GM12875 (cell line): ENCODE results near the gene SSR2.

Experiments
- H3K4me3 ChIP-seq: one replicate; pipeline ENCODE4 v1.5.1; 2011; ENCODE audit warnings: low read depth, low read length, control low read depth
- CTCF ChIP-seq: IDR thresholded peaks from 2 replicates; pipeline ENCODE4 v1.5.1; 2011; ENCODE audit warnings: low read depth, mild to moderate bottlenecking, control low read depth, inconsistent platforms, low read length, moderate library complexity, borderline replicate concordance; ENCODE audit not compliant: insufficient read depth

SSR2 gene

GRCh38 chr1:156003923-156004188 lies 16.9 kb downstream of the SSR2 start:
- no peak for TF ChIP-seq CTCF
- no peak overlapping the region for H3K4me3 ChIP-seq

GRCh38 chr1:156002188-156002911 lies 18.4 kb downstream of the SSR2 start:
- H3K4me3 ChIP-seq, result no peak overlapping the region
- TF ChIP-seq CTCF, result no peak

DNA sequence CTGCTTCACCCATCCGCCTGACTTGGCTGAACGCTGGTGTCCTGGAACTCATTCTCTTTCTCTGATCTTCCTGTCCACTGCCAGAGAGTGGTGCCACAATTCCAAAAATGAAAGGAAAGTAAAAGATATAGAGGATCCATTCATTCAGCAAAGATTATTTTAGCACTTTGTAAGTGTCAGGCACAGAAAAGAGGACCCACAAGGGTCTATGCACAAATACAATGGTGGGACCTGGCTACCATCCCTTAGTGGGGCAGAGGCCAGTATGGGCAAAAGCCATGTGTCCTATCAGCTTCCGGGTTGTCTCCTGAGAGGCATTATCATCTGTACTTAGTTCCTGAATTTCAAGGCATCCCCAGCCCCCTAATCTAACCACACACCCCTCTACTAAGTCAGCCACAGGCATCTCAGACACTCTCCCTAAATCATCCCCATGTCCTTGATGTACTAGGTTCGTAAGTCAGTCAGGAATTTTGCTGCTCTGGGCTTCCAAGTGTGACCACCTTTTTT lies 19.0 kb downstream of the SSR2 start:
- TF ChIP-seq CTCF, result no peak
- H3K4me3 ChIP-seq, result no peak overlapping the region

DNA sequence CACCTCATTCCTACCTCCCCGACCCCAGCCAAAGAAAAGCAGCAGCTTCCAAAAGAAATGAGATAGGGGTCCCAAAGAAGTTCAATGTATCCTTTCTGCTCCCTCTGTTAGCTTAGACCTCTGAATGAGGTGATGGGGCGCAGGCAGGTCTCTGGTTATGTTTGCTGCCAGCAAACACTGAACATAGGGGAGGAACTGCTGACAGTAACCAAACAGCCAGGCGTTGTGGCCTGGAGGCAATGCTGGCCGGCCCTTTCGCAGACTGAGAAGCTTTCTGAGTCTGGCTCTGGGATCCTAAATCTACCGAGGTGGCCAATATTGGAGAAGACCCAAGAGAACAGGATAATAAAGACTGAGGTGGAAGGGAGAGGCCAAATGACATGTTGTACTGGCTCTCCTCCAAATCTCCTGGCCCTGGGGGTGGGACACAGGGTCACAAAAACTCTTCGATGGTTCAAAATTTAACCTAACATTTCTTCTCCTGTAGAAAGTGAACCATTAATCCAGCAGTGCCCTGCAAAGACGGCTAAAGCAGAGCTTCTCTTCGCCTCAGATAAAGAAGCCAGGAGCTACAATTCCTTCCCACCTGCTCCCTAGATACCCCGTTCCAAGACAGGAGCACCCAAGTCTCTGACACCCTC lies 19.6 kb downstream of the SSR2 start:
- H3K4me3 ChIP-seq, result no peak overlapping the region
- TF ChIP-seq CTCF, result no peak

GRCh38 chr1:155999964-156000363 lies 20.8 kb downstream of the SSR2 start:
- no peak overlapping the region for H3K4me3 ChIP-seq
- TF ChIP-seq CTCF, result no peak

DNA sequence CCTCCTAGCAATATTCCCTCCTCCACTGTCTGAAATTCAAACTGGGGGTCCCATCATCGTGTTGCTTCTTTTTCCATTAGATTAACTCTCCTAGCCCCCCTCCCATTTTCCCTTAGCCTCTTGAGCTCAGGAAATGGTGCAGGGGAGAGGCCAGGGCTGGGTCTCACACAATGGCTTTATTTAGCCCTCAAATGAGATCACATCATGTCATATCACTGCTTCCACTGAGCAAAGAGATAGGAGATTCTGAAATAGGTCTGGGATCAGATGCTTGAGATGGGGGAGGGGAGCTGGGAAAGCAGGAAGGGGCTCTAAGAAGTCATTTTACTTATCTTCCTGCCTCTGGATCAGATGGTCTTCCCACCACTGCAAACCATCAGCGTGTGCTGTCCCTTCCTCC lies 24.6 kb downstream of the SSR2 start:
- TF ChIP-seq CTCF, result no peak

DNA sequence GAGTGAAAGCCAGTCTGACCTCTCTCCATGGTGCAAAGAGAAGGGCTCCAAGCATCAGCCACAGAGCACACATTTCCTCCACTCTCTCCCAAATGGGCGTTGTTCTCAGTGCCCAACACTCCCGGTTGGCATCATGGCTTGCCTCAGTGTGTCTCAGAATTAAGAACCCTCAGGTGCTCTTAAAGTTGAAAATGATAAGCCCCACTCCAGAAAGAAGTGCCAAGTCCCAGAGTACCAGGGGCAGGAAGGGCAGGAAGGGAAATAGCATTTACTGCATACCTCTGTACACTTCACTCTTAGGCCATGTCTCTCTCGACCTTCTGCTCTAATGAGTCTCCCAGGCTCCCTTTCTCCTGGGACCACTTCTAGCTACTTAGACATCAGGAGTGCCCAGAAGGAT lies 27.2 kb downstream of the SSR2 start:
- no peak overlapping the region for H3K4me3 ChIP-seq
- TF ChIP-seq CTCF, result no peak

More for the DNA sequence above, 24.6 kb downstream of the SSR2 start:
- H3K4me3 ChIP-seq, result no peak overlapping the region
